Activated naive CD4-positive, alpha-beta T cell treated with anti-CD3 and anti-CD28 coated beads, Interleukin-2, amount 50 U/mL, for 24 hours (primary cell): Measurements from ENCODE around the gene PTBP3.
A peak's percentile ranks its signal among the peaks of the same experiment; 100 is the strongest.
"Not testable (repeated sequence)": the region's sequence is repeated elsewhere in the genome, so short reads cannot be mapped to it uniquely, and the experiment has no call there.

Experiments
- H3K27ac Mint-ChIP-seq: one replicate; pipeline ENCODE4 v1.8.0; 2021; ENCODE audit warnings: mild to moderate bottlenecking, mixed read lengths
- H3K27me3 Mint-ChIP-seq: one replicate; pipeline ENCODE4 v1.8.0; 2021; ENCODE audit warnings: mixed read lengths
- H3K36me3 Mint-ChIP-seq: one replicate; pipeline ENCODE4 v1.8.0; 2021; ENCODE audit warnings: mixed read lengths
- H3K4me1 Mint-ChIP-seq: one replicate; pipeline ENCODE4 v1.8.0; 2021; ENCODE audit warnings: mixed read lengths
- H3K4me3 Mint-ChIP-seq: one replicate; pipeline ENCODE4 v1.8.0; 2021; ENCODE audit warnings: mild to moderate bottlenecking, mixed read lengths
- H3K9me3 Mint-ChIP-seq: one replicate; pipeline ENCODE4 v1.8.0; 2021; ENCODE audit warnings: mixed read lengths

Gene PTBP3

GRCh38 chr9:112234779-112235178 lies 98.6 kb downstream of the PTBP3 start:
- Mint-ChIP-seq H3K36me3 (peaks cover 23% of the 10 kb centered on the region), H3K27me3 (no peaks in the 10 kb centered on the region), H3K9me3 (no peaks in the 10 kb centered on the region), H3K4me3 (no peak overlapping the region), H3K4me1 (no peaks in the 10 kb centered on the region), H3K27ac (no peak overlapping the region)

GRCh38 chr9:112233769-112234168 lies 99.7 kb downstream of the PTBP3 start:
- Mint-ChIP-seq H3K9me3 (no peaks in the 10 kb centered on the region), H3K36me3 (peaks cover 19% of the 10 kb centered on the region), H3K27me3 (no peaks in the 10 kb centered on the region), H3K4me3 (no peak overlapping the region), H3K27ac (no peak overlapping the region), H3K4me1 (no peaks in the 10 kb centered on the region)

GRCh38 chr9:112232233-112232632 lies 101.2 kb downstream of the PTBP3 start:
- H3K36me3 Mint-ChIP-seq = peaks cover 14% of the 10 kb centered on the region
- H3K4me1 Mint-ChIP-seq = no peaks in the 10 kb centered on the region
- no peak overlapping the region for H3K27ac Mint-ChIP-seq
- H3K4me3 Mint-ChIP-seq = no peak overlapping the region
- H3K27me3 Mint-ChIP-seq = no peaks in the 10 kb centered on the region
- no peaks in the 10 kb centered on the region for H3K9me3 Mint-ChIP-seq

- no peak overlapping the region for H3K4me3 Mint-ChIP-seq
- peaks cover 37% of the 10 kb centered on the region for H3K36me3 Mint-ChIP-seq
- no peaks in the 10 kb centered on the region for H3K9me3 Mint-ChIP-seq
- no peaks in the 10 kb centered on the region for H3K27me3 Mint-ChIP-seq
- H3K4me1 Mint-ChIP-seq = peaks cover 8% of the 10 kb centered on the region
- H3K27ac Mint-ChIP-seq = peak overlapping the region; percentile 47
Observed at GRCh38 chr9:112226091-112226490, 107.3 kb downstream of the PTBP3 start.

DNA sequence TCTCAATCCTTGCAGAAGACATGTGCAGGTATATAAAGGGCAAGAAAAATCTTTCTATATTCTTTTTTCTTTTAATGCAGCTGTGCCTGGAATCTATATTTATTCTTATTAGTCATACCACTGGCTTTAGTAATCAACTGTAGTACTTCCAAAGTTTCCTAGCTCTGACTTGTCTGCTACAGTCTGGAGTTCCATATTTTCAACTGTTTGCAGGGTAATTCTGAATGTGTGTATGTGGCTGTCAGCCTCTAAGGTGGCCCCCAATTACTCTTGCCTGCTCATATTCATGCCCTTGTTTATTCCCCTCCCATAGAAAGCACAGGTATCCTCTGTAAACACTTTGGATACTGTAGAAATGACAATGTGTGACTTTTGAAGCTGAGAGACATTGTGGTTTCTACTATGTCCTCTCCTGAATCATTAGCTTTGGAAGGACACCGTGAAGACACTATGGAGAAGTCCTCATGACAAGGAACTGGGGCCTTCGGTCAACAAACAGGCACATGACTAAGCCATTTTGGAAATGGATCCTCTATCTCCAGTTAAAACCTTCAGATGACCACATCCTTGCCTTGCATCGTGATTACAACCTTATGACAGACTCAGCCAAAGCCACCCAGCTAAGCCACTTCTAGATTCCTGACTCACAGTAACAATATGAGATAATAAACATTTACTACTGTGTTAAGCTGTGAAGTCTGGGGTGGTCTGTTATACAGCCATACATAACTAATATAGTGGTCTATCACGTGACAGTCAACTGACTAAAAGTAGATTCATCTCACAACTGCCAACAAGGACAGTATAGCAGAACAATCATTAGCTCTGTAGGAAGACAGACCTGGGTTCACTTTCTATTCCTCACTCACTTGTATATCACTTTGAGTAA lies 108.8 kb downstream of the PTBP3 start:
- peaks cover 35% of the 10 kb centered on the region for H3K36me3 Mint-ChIP-seq
- no peaks in the 10 kb centered on the region for H3K9me3 Mint-ChIP-seq
- H3K4me1 Mint-ChIP-seq = peaks cover 13% of the 10 kb centered on the region
- H3K4me3 Mint-ChIP-seq = no peak overlapping the region
- H3K27ac Mint-ChIP-seq = no peak overlapping the region
- no peaks in the 10 kb centered on the region for H3K27me3 Mint-ChIP-seq

GRCh38 chr9:112218908-112219307 lies 114.5 kb downstream of the PTBP3 start:
- Mint-ChIP-seq H3K9me3 (no peaks in the 10 kb centered on the region), H3K36me3 (peaks cover 36% of the 10 kb centered on the region), H3K4me3 (no peak overlapping the region), H3K4me1 (peaks cover 38% of the 10 kb centered on the region), H3K27ac (peak overlapping the region; percentile 71), H3K27me3 (no peaks in the 10 kb centered on the region)

DNA sequence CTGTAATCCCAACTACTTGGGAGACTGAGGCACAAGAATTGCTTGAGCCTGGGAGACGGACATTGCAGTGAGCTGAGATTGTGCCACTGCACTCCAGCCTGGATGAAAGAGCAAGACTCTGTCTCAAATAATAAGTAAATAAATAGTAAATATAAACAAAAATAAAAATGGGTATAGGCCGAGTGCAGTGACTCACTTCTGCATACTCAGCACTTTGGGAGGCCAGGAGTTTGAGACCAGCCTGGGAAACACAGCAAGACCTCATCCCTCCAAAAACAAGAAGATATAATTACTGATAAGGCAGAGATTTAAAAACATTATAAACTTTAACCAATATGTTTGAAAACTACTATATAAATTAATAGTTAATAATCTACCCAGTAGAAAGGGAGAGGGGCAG lies 120.5 kb downstream of the PTBP3 start:
- H3K4me1 Mint-ChIP-seq = peaks cover 9% of the 10 kb centered on the region
- no peak overlapping the region for H3K4me3 Mint-ChIP-seq
- H3K36me3 Mint-ChIP-seq = peaks cover 47% of the 10 kb centered on the region
- H3K27ac Mint-ChIP-seq = no peak overlapping the region
- H3K9me3 Mint-ChIP-seq = peaks cover 4% of the 10 kb centered on the region
- H3K27me3 Mint-ChIP-seq = no peaks in the 10 kb centered on the region

GRCh38 chr9:112207451-112207850 lies 126.0 kb downstream of the PTBP3 start:
- H3K27ac Mint-ChIP-seq = no peak overlapping the region
- H3K9me3 Mint-ChIP-seq = peaks cover 16% of the 10 kb centered on the region
- H3K4me3 Mint-ChIP-seq = no peak overlapping the region
- H3K4me1 Mint-ChIP-seq = no peaks in the 10 kb centered on the region
- no peaks in the 10 kb centered on the region for H3K27me3 Mint-ChIP-seq
- H3K36me3 Mint-ChIP-seq = peaks cover 44% of the 10 kb centered on the region

- Mint-ChIP-seq H3K36me3 (peaks cover 28% of the 10 kb centered on the region), H3K9me3 (peaks cover 22% of the 10 kb centered on the region), H3K27me3 (no peaks in the 10 kb centered on the region), H3K4me3 (no peak overlapping the region), H3K27ac (no peak overlapping the region), H3K4me1 (no peaks in the 10 kb centered on the region)
Observed at GRCh38 chr9:112203536-112203935, 129.9 kb downstream of the PTBP3 start.

- peaks cover 10% of the 10 kb centered on the region for H3K36me3 Mint-ChIP-seq
- H3K27ac Mint-ChIP-seq = no peak overlapping the region
- H3K4me3 Mint-ChIP-seq = no peak overlapping the region
- peaks cover 12% of the 10 kb centered on the region for H3K9me3 Mint-ChIP-seq
- no peaks in the 10 kb centered on the region for H3K27me3 Mint-ChIP-seq
- no peaks in the 10 kb centered on the region for H3K4me1 Mint-ChIP-seq
Observed at GRCh38 chr9:112200711-112201110, 132.7 kb downstream of the PTBP3 start.

DNA sequence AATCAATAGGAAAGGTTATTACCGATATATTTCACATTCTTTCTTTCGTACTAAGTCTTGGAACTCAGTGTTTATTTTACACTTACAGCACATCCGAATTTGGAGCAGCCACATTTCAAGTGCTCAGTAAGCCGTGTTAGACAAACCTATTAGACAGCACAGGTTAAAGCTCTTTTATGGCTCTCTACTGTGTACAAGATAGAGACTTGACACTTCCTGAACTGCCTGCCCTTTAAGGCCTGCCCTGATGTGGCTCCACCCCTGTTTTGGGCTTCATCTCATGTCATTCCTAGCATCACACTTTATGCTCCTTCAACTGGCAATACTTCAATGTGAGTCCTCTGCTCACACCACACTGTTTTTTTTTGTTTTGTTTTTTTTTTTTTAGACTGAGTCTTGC lies 134.8 kb downstream of the PTBP3 start:
- H3K4me1 Mint-ChIP-seq = no peaks in the 10 kb centered on the region
- no peaks in the 10 kb centered on the region for H3K27me3 Mint-ChIP-seq
- peaks cover 7% of the 10 kb centered on the region for H3K36me3 Mint-ChIP-seq
- no peak overlapping the region for H3K4me3 Mint-ChIP-seq
- peaks cover 12% of the 10 kb centered on the region for H3K9me3 Mint-ChIP-seq
- no peak overlapping the region for H3K27ac Mint-ChIP-seq

GRCh38 chr9:112194969-112195431 lies 138.4 kb downstream of the PTBP3 start:
- Mint-ChIP-seq H3K4me1 (no peaks in the 10 kb centered on the region), H3K4me3 (no peak overlapping the region), H3K27me3 (no peaks in the 10 kb centered on the region), H3K9me3 (no peaks in the 10 kb centered on the region), H3K36me3 (peaks cover 2% of the 10 kb centered on the region), H3K27ac (no peak overlapping the region)

- Mint-ChIP-seq H3K4me1 (no peaks in the 10 kb centered on the region), H3K36me3 (no peaks in the 10 kb centered on the region), H3K27me3 (no peaks in the 10 kb centered on the region), H3K4me3 (no peak overlapping the region), H3K27ac (no peak overlapping the region), H3K9me3 (no peaks in the 10 kb centered on the region)
Observed at GRCh38 chr9:112193572-112194288, 139.7 kb downstream of the PTBP3 start.

- H3K27me3 Mint-ChIP-seq, H3K36me3 Mint-ChIP-seq, H3K27ac Mint-ChIP-seq, H3K4me3 Mint-ChIP-seq, H3K9me3 Mint-ChIP-seq, H3K4me1 Mint-ChIP-seq: not testable (repeated sequence)
Observed at GRCh38 chr9:112190320-112190719, 143.1 kb downstream of the PTBP3 start.

GRCh38 chr9:112188884-112189283 lies 144.5 kb downstream of the PTBP3 start:
- no peak overlapping the region for H3K27ac Mint-ChIP-seq
- no peaks in the 10 kb centered on the region for H3K36me3 Mint-ChIP-seq
- H3K27me3 Mint-ChIP-seq = no peaks in the 10 kb centered on the region
- no peaks in the 10 kb centered on the region for H3K9me3 Mint-ChIP-seq
- H3K4me1 Mint-ChIP-seq = no peaks in the 10 kb centered on the region
- no peak overlapping the region for H3K4me3 Mint-ChIP-seq

GRCh38 chr9:112187404-112187803 lies 146.0 kb downstream of the PTBP3 start:
- Mint-ChIP-seq H3K4me1 (peaks cover 4% of the 10 kb centered on the region), H3K4me3 (no peak overlapping the region), H3K36me3 (no peaks in the 10 kb centered on the region), H3K27ac (no peak overlapping the region), H3K9me3 (peaks cover 4% of the 10 kb centered on the region), H3K27me3 (no peaks in the 10 kb centered on the region)
